DOHH2 (cell line): Measurements from ENCODE around the gene ZNF300.

Experiments
- H3F3A ChIP-seq: fragments of 200-600 bp; sonication (generic), shearing (Covaris generic); 2 replicates; pipeline ENCODE4 v1.6.0; 2016; ENCODE audit warnings: antibody characterized with exemption, mild to moderate bottlenecking; ENCODE audit not compliant: control insufficient read depth, insufficient read depth
- H3K27ac ChIP-seq: fragments of 200-600 bp; sonication (generic); 2 replicates; pipeline ENCODE4 v1.5.1; 2014; ENCODE audit warnings: low read depth, mild to moderate bottlenecking, low read length, moderate library complexity
- H3K27me3 ChIP-seq: fragments of 200-600 bp; sonication (generic); 2 replicates; pipeline ENCODE4 v1.6.1; 2014; ENCODE audit warnings: mild to moderate bottlenecking, low read length, mixed read lengths; ENCODE audit not compliant: control insufficient read depth
- H3K36me3 ChIP-seq: fragments of 200-600 bp; sonication (generic); 2 replicates; pipeline ENCODE4 v1.6.1; 2014; ENCODE audit warnings: mild to moderate bottlenecking, low read length, moderate library complexity, mixed read lengths; ENCODE audit not compliant: control insufficient read depth
- H3K4me1 ChIP-seq: fragments of 200-600 bp; sonication (generic); 2 replicates; pipeline ENCODE4 v1.6.1; 2014; ENCODE audit warnings: mild to moderate bottlenecking, low read length, mixed read lengths; ENCODE audit not compliant: control insufficient read depth
- H3K4me2 ChIP-seq: fragments of 200-600 bp; sonication (generic); 2 replicates; pipeline ENCODE4 v1.6.0; 2014; ENCODE audit warnings: mild to moderate bottlenecking, low read length, moderate library complexity
- H3K4me3 ChIP-seq: fragments of 200-600 bp; sonication (generic); 2 replicates; pipeline ENCODE4 v1.5.1; 2014; ENCODE audit warnings: mild to moderate bottlenecking, low read length, mixed read lengths
- H3K79me2 ChIP-seq: fragments of 200-600 bp; sonication (generic); 2 replicates; pipeline ENCODE4 v1.6.1; 2014; ENCODE audit warnings: mild to moderate bottlenecking, low read length, mixed read lengths; ENCODE audit not compliant: control insufficient read depth
- H3K9me2 ChIP-seq: fragments of 200-600 bp; sonication (generic); replicated peaks from 2 replicates; pipeline ENCODE4 v1.6.1; 2014; ENCODE audit warnings: mild to moderate bottlenecking, low read length, mixed read lengths; ENCODE audit not compliant: control insufficient read depth
- H3K9me3 ChIP-seq: fragments of 200-600 bp; sonication (generic); 2 replicates; pipeline ENCODE4 v1.6.1; 2014; ENCODE audit warnings: antibody characterized with exemption, low read length, mixed read lengths; ENCODE audit not compliant: control insufficient read depth, insufficient read depth
- H4K20me1 ChIP-seq: fragments of 200-600 bp; sonication (generic); 2 replicates; pipeline ENCODE4 v1.6.0; 2014; ENCODE audit warnings: low read depth, mild to moderate bottlenecking, antibody characterized with exemption, low read length, moderate library complexity; ENCODE audit not compliant: control insufficient read depth, insufficient read depth
- CTCF ChIP-seq: fragments of 200-600 bp; sonication (generic); IDR thresholded peaks from one replicate; pipeline ENCODE4 v1.5.1; 2014; ENCODE audit warnings: antibody characterized with exemption, mild to moderate bottlenecking, low read depth, low read length; ENCODE audit not compliant: poor library complexity, severe bottlenecking
- EZH2phosphoT487 ChIP-seq: fragments of 200-600 bp; sonication (generic); IDR thresholded peaks from 2 replicates; pipeline ENCODE4 v1.6.1; 2017; ENCODE audit warnings: borderline replicate concordance, mild to moderate bottlenecking, antibody characterized with exemption, low read length, moderate library complexity, mixed read lengths

The ZNF300 gene

DNA sequence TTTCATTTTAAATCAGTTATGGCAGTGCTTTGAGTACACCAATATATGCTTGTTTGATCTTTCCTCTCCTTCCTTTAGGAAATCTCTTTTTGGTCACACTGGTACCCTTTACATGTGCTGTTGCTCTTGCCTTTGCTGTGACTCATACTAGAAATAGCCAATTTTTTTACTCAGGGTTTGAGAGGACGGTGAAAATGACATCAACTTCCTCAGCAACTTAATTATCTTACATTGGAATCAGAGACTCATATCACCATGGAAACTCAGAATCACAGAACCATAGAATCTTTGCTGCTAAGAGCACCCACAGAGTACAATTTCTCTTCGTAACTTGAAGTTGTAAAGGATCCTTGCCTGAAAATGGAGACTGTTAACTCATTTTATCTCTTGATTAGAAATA is 13.8 kb upstream of the ZNF300 start:
- TF ChIP-seq CTCF: no peak
- Histone ChIP-seq H3K4me2 (no peak overlapping the region), H3K27me3 (no peaks in the 10 kb centered on the region), H3K79me2 (no peaks in the 10 kb centered on the region), H3K9me2 (no peaks in the 10 kb centered on the region), H3F3A (no peaks in the 10 kb centered on the region), H3K27ac (no peak overlapping the region), H3K36me3 (no peaks in the 10 kb centered on the region), H3K4me1 (no peaks in the 10 kb centered on the region), H3K9me3 (no peaks in the 10 kb centered on the region; the same call in 1 of the 2 replicates), H3K4me3 (no peak overlapping the region), H4K20me1 (no peaks in the 10 kb centered on the region)

- Histone ChIP-seq H3K79me2 (no peaks in the 10 kb centered on the region), H4K20me1 (no peaks in the 10 kb centered on the region), H3K27ac (no peak overlapping the region), H3K4me3 (no peak overlapping the region), H3K27me3 (no peaks in the 10 kb centered on the region), H3F3A (no peaks in the 10 kb centered on the region), H3K4me1 (no peaks in the 10 kb centered on the region), H3K9me3 (peaks cover 3% of the 10 kb centered on the region; the same call in 1 of the 2 replicates), H3K4me2 (no peak overlapping the region), H3K9me2 (no peaks in the 10 kb centered on the region), H3K36me3 (no peaks in the 10 kb centered on the region)
- TF ChIP-seq EZH2phosphoT487 (no peak), CTCF (no peak)
These were observed 7.6 kb upstream of the ZNF300 start for GRCh38 chr5:150912312-150912814.

- H3K27ac ChIP-seq: no peak overlapping the region
- no peaks in the 10 kb centered on the region for H4K20me1 ChIP-seq
- no peak overlapping the region for H3K4me2 ChIP-seq
- 0 out of 2 replicates have a peak, but pooled peaks cover 2% of the 10 kb centered on the region for H3K27me3 ChIP-seq
- TF ChIP-seq CTCF (no peak), EZH2phosphoT487 (no peak)
- no peaks in the 10 kb centered on the region for H3K36me3 ChIP-seq
- no peaks in the 10 kb centered on the region for H3K4me1 ChIP-seq
- no peaks in the 10 kb centered on the region for H3K79me2 ChIP-seq
- H3K9me3 ChIP-seq: peaks cover 9% of the 10 kb centered on the region; the same call in 1 of the 2 replicates
- no peak overlapping the region for H3K4me3 ChIP-seq
- H3F3A ChIP-seq: no peaks in the 10 kb centered on the region
- no peaks in the 10 kb centered on the region for H3K9me2 ChIP-seq
These were observed 518 bp upstream of the ZNF300 start for GRCh38 chr5:150905312-150905683.
